GM20431 (cell line): ENCODE measurements around the gene POLR1A.

ENCODE experiments used
- in situ Hi-C: fragments of 300-500 bp; cut with MseI, MboI; formaldehyde crosslinking; loops from one replicate; pipeline ENCODE4 v1.15.0; 2020; ENCODE audit warnings: low sequenced_read_pairs; ENCODE audit not compliant: unreplicated experiment

Gene POLR1A

GRCh38 chr2:86097913-86098312, 7.8 kb downstream of the POLR1A start:
- in situ Hi-C loops, result no loop called here

DNA sequence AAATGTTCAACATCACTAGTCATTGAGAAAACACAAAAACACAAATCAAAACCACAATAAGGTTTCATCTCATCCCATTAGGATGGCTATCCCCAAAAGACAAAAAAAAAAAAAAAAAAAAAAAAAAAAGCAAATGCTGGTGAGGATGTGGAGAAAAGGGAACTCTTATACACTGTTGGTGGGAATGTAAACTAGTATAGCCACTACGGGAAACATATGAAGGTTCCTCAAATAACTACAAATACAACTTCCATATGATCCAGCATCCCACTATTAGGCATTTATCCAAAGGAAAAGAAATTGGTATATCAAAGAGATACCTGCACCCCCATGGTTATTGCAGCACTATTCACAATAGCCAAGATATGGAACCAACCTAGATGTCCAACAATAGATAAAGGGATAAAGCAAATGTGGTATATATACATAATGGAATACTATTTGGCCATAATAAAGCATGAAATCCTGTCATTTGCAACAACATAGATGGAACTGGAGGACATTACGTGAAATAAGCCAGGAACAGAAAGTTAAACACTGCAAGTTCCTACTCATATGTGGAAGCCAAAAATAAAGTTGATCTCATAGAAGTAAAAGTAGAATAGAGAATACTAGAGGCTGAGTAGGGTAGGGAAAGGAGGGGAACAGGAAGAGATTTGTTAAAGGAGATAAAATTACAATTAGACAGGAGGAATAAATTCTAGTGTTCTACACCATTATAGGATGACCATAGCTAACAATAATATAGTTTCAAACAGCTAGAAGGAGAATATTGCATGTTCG, 8.4 kb downstream of the POLR1A start:
- in situ Hi-C loops, result no loop called here

GRCh38 chr2:86094229-86094628, 11.5 kb downstream of the POLR1A start:
- in situ Hi-C loops, result no loop called here

DNA sequence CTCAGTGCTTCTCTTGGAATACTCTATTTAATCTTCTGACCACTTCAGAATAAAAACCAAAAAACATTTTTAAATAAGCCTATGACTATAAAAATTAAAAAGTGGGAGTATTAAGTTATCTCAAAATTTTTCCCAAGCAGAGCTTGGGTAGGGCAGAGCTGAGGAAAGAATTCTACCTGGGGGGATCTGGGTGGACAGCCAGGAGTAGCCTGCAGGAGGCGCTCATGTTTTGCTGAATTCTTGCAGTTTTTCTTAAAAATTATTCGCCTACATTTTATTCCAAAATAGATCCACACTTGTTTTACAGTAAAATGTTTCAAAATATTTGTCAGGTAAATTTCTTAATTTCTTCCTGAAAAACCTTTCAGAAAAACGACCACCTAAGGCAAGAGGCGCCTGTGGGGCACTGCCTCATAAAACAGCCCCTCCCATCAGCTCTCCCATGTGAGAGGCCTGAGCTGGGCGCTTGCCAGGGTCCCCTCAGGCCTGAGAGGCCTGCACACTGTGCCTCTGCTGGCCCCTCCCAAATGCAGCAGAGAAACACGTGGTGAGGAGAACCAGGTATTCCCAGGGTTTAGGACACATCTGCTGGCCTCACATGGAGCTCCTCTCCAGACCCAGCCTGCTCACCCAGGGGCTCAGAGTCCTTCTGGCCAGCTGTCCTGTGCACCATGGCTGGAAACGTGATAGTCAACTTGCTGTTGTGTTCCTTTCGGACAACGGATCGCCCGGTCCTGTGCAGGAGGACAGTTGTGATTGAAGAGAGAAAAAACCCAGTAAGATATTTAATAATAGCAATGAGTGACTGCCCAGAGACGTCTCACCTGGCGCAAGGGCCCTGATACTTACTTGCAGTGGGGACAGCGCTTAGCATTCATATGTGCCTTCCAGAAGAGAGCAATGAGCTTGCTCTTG, 17.5 kb downstream of the POLR1A start:
- in situ Hi-C loops, result no loop called here

DNA sequence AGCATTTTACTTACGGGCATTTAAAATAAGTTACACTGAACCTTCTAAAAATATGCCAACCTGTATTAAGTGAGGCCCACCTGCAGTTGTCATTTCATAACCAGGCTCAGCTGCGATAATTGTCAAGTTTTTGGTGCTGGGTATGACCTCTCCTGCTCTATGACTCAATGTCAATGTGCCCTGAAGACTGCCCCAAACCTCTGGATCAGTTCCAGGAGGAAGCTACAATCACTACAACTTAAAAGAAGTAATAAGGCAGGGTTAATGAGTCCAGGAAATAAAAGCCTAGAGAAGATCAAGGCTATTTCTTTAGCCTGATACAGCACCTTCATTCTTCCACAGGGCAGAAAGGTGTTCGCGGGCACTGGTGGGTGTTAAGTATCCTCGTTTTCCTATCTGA, 22.9 kb downstream of the POLR1A start:
- in situ Hi-C loops, result no loop called here

DNA sequence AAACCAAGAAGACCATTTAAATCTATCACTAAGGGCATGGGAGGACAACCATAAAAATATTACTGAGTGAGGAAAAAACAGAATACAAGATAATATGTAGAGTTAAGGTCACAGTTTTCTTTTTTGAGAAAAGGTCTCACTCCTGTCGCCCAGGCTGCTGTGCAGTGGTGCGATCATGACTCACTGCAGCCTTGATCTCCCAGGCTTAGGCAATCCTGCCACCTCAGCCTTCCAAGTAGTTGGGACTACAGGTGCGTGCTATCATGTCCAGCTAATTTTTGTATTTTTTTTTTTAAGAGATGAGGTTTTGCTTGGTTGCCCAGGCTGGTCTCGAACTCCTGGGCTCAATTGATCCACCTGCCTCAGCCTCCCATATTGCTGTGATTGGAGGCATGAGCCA, 24.0 kb downstream of the POLR1A start:
- in situ Hi-C loops, result no loop called here

GRCh38 chr2:86079981-86080911, 25.4 kb downstream of the POLR1A start:
- in situ Hi-C loops, result loop anchor here (10.0 kb wide), 1 partner anchor 255 kb away; no protein-coding TSS in a partner anchor

DNA sequence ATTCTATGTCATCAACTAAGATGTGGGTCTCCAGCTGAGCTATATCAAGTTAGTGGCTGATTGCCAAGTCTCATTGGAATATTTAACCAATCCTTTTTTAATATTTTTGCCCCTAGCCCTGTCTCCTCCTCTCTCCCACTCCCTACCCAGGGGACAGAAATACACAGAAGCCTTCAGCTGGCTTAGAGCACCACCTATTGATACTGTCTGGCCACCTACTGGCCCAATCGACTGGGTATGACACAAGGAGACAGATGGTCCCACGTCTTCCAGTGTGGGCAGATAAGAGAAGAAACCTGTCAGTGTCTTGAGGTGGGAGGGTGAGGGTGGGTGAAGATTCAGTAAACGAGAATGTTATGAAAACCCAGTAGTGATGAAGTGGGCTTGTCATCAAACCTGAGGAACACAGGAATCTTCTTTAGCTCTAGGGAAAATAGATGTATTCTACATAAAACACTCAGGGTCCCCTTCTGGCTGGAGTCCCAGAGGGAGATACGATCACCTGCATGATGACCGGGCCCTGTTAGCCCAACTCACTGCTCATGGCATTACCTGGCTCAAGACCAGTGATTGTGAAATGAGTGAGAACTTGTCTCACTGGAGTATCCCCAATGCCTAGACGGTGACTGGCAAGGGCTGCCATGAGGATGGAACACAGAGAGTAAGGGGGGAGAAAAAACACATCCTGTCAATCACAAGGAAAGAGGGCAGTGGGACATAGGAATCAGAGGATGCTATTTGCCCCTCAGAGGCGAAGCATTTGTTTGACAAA, 26.7 kb downstream of the POLR1A start:
- in situ Hi-C loops, result loop anchor here (10.0 kb wide), 1 partner anchor 254 kb away; no protein-coding TSS in a partner anchor

GRCh38 chr2:86075886-86076285, 29.8 kb downstream of the POLR1A start:
- in situ Hi-C loops, result loop anchor here (10.0 kb wide), 1 partner anchor 251 kb away; no protein-coding TSS in a partner anchor

DNA sequence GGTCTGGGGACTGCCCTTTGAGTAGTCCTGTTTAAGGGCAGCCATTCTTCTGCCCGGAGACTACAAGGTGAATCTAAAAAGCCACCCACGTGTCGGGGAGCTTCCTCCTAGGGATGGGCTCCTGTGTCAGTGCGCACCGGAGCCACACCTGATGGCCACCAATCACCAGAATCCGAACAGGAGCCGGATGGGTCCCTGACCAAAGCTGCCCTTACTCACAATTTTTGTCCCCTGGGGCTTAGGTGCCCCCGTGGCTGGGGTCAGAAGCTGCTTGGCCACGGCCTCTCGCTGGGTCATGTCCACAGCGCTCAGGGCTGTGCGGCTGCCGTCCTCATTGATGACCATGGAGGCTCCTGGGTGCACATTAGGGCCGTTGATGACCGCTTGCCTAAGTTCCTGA, 30.9 kb downstream of the POLR1A start:
- in situ Hi-C loops, result loop anchor here (10.0 kb wide), 1 partner anchor 250 kb away; no protein-coding TSS in a partner anchor

GRCh38 chr2:86074256-86074655, 31.4 kb downstream of the POLR1A start:
- in situ Hi-C loops, result loop anchor here (10.0 kb wide), 1 partner anchor 249 kb away; no protein-coding TSS in a partner anchor

DNA sequence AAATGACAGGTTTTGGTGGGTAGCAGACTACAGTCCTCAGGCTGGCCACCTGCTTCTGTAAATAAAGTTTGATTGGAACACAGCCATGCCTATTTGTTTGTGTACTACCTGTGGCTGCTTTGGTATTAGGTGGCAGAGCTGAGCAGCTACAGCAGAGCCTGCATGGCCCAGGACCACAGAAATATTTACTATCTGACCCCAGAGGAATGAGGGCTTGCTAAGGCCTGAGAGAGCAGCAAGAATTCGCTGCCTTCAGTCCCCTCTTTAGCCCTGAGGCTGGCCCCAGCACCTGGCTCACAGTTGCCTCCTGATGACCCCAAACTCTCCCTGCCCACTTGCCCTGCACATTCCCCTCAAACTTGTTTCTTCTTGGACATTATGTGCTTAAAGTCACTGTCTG, 32.5 kb downstream of the POLR1A start:
- in situ Hi-C loops, result loop anchor here (10.0 kb wide), 1 partner anchor 248 kb away; no protein-coding TSS in a partner anchor

DNA sequence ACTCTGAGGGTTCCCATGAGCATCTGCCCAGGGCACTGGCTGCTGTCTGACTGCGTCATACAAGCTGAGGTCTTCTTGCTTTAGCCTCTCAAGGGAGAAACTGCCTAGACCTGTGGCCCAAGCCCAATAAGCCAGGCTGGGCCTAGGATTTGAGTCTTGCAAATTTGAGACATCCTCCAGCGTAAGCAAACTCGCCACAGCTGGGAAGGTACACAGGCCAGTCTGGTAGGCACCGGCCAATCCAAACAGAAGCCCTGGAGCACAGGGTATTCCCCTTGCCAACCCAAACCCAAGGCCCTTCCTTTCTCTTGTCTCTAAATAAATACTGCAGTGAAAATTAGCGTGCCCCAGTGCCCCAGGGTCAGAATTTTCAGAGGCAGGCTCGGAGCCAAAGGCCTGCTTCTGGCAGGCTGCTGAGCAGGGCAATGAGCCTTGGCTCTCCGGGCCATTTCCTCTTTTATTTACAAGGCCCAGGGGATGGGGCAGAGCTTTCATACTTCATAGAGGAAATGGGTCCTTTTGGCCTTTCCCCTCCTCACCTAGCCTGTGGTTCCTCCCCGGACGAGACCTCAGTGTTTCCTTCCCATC, 33.3 kb downstream of the POLR1A start:
- in situ Hi-C loops, result loop anchor here (10.0 kb wide), 1 partner anchor 248 kb away; no protein-coding TSS in a partner anchor

GRCh38 chr2:86070868-86071267, 34.8 kb downstream of the POLR1A start:
- in situ Hi-C loops, result loop anchor here (10.0 kb wide), 1 partner anchor 246 kb away; no protein-coding TSS in a partner anchor

GRCh38 chr2:86069783-86070339, 35.8 kb downstream of the POLR1A start:
- in situ Hi-C loops, result loop anchor here (10.0 kb wide), 1 partner anchor 245 kb away; no protein-coding TSS in a partner anchor

DNA sequence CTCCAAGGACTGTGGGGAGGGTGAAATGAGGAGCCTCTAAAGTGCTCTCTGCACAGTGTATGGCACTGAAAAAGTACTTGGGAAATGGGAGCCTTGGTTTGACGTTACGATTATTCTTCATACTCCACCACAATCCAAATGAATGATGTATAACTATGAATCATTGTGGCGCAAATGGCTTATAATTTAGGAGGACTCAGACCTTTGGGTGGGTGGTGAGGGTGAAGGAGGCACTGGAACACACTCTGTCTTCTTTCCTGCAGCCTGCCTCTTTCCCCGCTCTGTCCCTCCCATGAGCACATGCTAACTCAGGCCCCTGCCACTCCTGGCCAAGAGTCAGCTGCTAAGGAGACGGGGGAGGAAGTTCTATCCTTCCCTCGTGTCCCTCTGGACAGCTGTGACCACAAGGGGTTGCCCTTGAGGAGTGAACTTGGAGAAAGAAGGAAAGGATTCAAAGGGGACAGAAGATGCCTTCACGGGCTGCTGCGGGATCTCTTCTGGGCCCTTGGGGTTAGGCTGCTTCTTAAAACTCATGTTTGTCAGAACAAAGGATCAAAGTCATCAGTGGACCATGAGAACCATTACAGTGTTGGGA, 36.5 kb downstream of the POLR1A start:
- in situ Hi-C loops, result no loop called here

- in situ Hi-C loops, result no loop called here
These were observed 37.0 kb downstream of the POLR1A start for GRCh38 chr2:86068648-86069047.

GRCh38 chr2:86068136-86068588, 37.5 kb downstream of the POLR1A start:
- in situ Hi-C loops, result no loop called here
